Retinal pigment epithelial cell (primary cell): ENCODE results near the gene CYP39A1.

Experiments used
- DNase-seq: peaks from one replicate; pipeline ENCODE4 v3.0.0-alpha.2; 2010; ENCODE audit warnings: low read depth
- H3K4me3 ChIP-seq: 2 replicates; pipeline ENCODE4 v1.5.1; 2011; ENCODE audit warnings: mild to moderate bottlenecking, low read length, control low read depth, moderate library complexity
- TF ChIP-seq, protein P1 (sequence below): conservative IDR thresholded peaks from 2 replicates; pipeline ENCODE4 v1.5.1; 2011; ENCODE audit warnings: low read depth, low read length, control low read depth, inconsistent platforms

Gene CYP39A1

GRCh38 chr6:46652603-46653438 is at the start of gene CYP39A1, which contains the start of gene SLC25A27:
CYP39A1 (minus strand) TSS chr6:46652818; CDS start chr6:46652582, 236 bp downstream.
SLC25A27 (plus strand) TSS chr6:46652975; CDS start chr6:46653193, 218 bp downstream.
- peak within 1 kb of the TSS; percentile 99 for H3K4me3 ChIP-seq
- TF ChIP-seq, protein P1, sequence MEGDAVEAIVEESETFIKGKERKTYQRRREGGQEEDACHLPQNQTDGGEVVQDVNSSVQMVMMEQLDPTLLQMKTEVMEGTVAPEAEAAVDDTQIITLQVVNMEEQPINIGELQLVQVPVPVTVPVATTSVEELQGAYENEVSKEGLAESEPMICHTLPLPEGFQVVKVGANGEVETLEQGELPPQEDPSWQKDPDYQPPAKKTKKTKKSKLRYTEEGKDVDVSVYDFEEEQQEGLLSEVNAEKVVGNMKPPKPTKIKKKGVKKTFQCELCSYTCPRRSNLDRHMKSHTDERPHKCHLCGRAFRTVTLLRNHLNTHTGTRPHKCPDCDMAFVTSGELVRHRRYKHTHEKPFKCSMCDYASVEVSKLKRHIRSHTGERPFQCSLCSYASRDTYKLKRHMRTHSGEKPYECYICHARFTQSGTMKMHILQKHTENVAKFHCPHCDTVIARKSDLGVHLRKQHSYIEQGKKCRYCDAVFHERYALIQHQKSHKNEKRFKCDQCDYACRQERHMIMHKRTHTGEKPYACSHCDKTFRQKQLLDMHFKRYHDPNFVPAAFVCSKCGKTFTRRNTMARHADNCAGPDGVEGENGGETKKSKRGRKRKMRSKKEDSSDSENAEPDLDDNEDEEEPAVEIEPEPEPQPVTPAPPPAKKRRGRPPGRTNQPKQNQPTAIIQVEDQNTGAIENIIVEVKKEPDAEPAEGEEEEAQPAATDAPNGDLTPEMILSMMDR: no peak
- DNase-seq: peak; percentile 66

- H3K4me3 ChIP-seq: no peak overlapping the region
- TF ChIP-seq, protein P1: no peak
- no peak for DNase-seq
Observed at GRCh38 chr6:46699970-46700369, 47.4 kb upstream of the CYP39A1 start.

GRCh38 chr6:46690911-46691451 is 38.4 kb upstream of the CYP39A1 start:
- no peak overlapping the region for H3K4me3 ChIP-seq
- TF ChIP-seq, protein P1: no peak
- DNase-seq: no peak

GRCh38 chr6:46690141-46690755 is 37.6 kb upstream of the CYP39A1 start:
- no peak overlapping the region for H3K4me3 ChIP-seq
- TF ChIP-seq, protein P1: no peak
- no peak for DNase-seq

- no peak for DNase-seq
- TF ChIP-seq, protein P1: no peak
- H3K4me3 ChIP-seq: no peak overlapping the region
Observed at GRCh38 chr6:46689657-46690056, 37.0 kb upstream of the CYP39A1 start.

DNA sequence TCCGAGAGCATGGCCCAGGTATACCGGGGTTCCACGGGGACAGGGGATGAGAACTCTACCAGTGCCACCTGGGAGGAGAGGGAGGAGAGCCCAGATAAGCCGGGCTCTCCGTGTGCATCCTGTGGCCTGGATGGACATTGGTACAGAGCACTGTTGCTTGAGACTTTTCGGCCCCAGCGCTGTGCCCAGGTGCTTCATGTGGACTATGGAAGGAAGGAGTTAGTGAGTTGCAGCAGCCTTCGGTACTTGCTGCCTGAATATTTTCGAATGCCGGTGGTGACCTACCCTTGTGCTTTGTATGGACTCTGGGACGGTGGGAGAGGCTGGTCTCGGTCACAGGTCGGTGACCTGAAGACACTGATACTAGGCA is 36.3 kb upstream of the CYP39A1 start:
- TF ChIP-seq, protein P1: no peak
- no peak overlapping the region for H3K4me3 ChIP-seq
- DNase-seq: no peak
